Nephron progenitor cell (in vitro differentiated cells): ENCODE data around the gene RHBDL1.

Source experiments
- DNase-seq: peaks from one replicate; pipeline ENCODE4 v3.0.0; 2021
- H3K27ac Mint-ChIP-seq: 2 replicates; pipeline ENCODE4 v1.8.0; 2021; ENCODE audit warnings: mild to moderate bottlenecking, moderate library complexity, mixed read lengths
- H3K27me3 Mint-ChIP-seq: 2 replicates; pipeline ENCODE4 v1.8.0; 2021; ENCODE audit warnings: mild to moderate bottlenecking, low read depth, mixed read lengths; ENCODE audit not compliant: poor library complexity
- H3K36me3 Mint-ChIP-seq: 2 replicates; pipeline ENCODE4 v1.8.0; 2021; ENCODE audit warnings: low read depth, mixed read lengths
- H3K4me1 Mint-ChIP-seq: 2 replicates; pipeline ENCODE4 v1.8.0; 2021; ENCODE audit warnings: mixed read lengths
- H3K4me3 Mint-ChIP-seq: 2 replicates; pipeline ENCODE4 v1.8.0; 2021; ENCODE audit warnings: mild to moderate bottlenecking, moderate library complexity, mixed read lengths
- H3K9me3 Mint-ChIP-seq: 2 replicates; pipeline ENCODE4 v1.8.0; 2021; ENCODE audit warnings: mild to moderate bottlenecking, moderate library complexity, mixed read lengths
- TF ChIP-seq, protein P1 (sequence below): fragments of 200-600 bp; sonication (generic); IDR thresholded peaks from 2 replicates; pipeline ENCODE4 v1.5.0; 2021; ENCODE audit warnings: antibody characterized with exemption

RHBDL1 gene

GRCh38 chr16:674968-675883, at the start of gene RHBDL1:
RHBDL1 (plus strand) TSS chr16:675671; CDS start chr16:675791, 120 bp downstream.
- peak; percentile 52 for DNase-seq
- H3K27ac Mint-ChIP-seq, result no peak within 1 kb of the TSS
- peaks cover 18% of the 10 kb centered on the region for H3K27me3 Mint-ChIP-seq
- H3K9me3 Mint-ChIP-seq, result no peaks in the 10 kb centered on the region
- peaks cover 15% of the 10 kb centered on the region for H3K4me1 Mint-ChIP-seq
- H3K4me3 Mint-ChIP-seq, result peak within 1 kb of the TSS; percentile 58
- H3K36me3 Mint-ChIP-seq, result no peaks in the 10 kb centered on the region
- TF ChIP-seq, protein P1, sequence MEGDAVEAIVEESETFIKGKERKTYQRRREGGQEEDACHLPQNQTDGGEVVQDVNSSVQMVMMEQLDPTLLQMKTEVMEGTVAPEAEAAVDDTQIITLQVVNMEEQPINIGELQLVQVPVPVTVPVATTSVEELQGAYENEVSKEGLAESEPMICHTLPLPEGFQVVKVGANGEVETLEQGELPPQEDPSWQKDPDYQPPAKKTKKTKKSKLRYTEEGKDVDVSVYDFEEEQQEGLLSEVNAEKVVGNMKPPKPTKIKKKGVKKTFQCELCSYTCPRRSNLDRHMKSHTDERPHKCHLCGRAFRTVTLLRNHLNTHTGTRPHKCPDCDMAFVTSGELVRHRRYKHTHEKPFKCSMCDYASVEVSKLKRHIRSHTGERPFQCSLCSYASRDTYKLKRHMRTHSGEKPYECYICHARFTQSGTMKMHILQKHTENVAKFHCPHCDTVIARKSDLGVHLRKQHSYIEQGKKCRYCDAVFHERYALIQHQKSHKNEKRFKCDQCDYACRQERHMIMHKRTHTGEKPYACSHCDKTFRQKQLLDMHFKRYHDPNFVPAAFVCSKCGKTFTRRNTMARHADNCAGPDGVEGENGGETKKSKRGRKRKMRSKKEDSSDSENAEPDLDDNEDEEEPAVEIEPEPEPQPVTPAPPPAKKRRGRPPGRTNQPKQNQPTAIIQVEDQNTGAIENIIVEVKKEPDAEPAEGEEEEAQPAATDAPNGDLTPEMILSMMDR, result no peak

DNA sequence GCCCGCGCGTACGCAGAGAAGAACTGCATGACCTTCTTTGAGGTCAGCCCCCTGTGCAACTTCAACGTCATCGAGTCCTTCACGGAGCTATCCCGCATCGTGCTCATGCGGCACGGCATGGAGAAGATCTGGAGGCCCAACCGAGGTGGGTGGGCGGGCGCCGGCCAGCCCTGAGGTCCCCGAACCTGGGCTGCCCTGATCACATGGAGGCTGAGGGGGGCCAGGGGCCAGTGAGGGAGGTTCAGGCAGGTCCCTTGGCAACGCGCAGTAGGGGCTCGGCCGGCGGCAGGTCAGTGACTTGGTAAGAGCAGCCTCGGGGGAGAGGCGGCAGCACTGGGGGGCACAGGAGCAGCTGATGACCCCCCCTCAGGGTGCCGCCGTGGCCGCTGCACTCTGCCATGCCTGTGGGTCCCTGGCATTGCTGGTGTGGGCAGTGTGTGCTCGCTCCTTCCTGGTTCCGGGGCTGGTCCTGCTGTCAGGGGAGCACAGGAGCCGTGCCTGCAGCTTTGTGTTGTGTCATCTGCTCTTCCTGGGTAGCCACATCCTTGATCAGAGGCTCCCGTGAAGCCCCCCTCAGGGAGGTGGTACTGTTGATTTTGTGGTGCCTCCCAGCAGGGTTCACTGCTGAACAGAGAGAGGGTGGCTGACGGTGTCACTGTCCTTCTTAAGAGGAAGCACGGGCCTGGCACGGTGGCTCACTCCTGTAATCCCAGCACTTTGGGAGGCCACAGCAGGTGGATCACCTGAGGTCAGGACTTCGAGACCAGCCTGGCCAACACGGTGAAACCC, 49.3 kb upstream of the RHBDL1 start:
- Mint-ChIP-seq H3K9me3 (no peaks in the 10 kb centered on the region), H3K27ac (peak overlapping the region; percentile 77), H3K36me3 (peaks cover 11% of the 10 kb centered on the region), H3K4me1 (peaks cover 78% of the 10 kb centered on the region), H3K4me3 (no peak overlapping the region), H3K27me3 (peaks cover 3% of the 10 kb centered on the region)
- no peak for DNase-seq
- TF ChIP-seq, protein P1, result no peak

DNA sequence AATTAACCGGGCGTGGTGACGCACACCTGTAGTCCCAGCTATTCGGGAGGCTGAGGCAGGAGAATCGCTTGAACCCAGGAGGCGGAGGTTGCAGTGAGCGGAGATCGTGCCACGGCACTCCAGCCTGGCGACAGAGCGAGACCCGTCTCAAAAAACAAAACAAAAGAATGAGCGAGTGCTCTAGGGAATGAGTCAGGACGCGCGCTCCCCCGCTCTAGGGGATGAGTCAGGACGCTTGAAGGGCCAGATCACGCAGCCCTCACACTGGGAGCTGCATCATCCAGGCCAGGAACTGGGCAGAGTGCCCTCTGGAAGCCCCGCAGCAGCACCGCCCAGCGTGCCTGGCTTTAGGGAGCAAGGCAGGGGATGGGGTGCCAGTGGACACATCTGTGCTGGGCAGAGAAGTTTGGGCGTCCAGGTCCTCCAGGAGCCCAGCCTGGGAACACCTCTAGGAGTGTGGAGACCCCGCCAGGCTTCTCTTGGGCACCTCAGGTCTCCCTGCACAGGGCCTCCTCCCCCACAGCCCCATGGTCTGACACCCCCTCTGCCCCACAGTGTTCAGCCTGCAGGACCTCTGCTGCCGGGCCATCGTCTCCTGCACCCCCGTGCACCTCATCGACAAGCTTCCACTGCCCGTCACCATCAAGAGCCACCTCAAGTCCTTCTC, 48.6 kb upstream of the RHBDL1 start:
- Mint-ChIP-seq H3K27ac (peak overlapping the region; percentile 77), H3K36me3 (peaks cover 11% of the 10 kb centered on the region), H3K4me1 (peaks cover 70% of the 10 kb centered on the region), H3K27me3 (peaks cover 3% of the 10 kb centered on the region), H3K9me3 (no peaks in the 10 kb centered on the region), H3K4me3 (no peak overlapping the region)
- no peak for DNase-seq
- TF ChIP-seq, protein P1, result no peak

DNA sequence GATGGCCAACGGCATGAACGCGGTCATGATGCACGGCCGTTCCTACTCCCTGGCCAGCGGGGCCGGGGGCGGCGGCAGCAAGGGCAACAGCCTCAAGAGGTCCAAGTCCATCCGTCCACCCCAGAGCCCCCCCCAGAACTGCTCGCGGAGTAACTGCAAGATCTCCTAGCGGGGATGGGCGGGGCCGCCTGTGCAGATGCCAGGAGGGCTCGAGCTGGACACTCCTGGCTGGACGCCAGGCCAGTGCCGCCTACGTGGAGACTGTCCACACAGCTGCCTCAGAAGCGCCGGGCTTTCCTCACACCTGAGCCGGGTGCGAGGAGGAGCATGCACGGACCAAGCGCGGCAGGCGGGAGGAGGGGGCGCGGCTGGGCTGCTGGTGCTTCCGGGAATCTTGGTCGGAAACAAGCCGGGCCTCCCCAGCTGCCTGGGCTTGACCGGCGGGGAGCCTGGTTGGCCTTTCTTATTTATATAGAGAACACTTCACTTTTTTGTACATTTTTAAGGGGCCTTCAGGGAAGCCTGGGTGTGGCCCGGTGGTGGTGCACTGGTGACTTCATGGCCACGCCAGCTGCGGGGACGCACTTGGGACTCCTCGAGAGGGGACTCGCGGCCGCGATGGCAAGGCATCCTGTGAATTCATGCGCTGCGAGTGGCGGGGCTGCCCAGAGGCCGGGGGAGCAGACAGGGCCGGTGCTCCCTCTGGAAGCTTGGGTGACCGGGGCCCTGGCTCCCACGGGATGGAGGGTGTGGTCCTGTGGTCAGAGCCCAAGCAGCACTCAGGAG, 47.8 kb upstream of the RHBDL1 start:
- TF ChIP-seq, protein P1, result no peak
- peaks cover 11% of the 10 kb centered on the region for H3K36me3 Mint-ChIP-seq
- peak overlapping the region; percentile 54 for H3K4me3 Mint-ChIP-seq
- DNase-seq, result no peak
- no peaks in the 10 kb centered on the region for H3K9me3 Mint-ChIP-seq
- peaks cover 63% of the 10 kb centered on the region for H3K4me1 Mint-ChIP-seq
- peak overlapping the region; percentile 64 for H3K27ac Mint-ChIP-seq
- H3K27me3 Mint-ChIP-seq, result peaks cover 3% of the 10 kb centered on the region

- peaks cover 3% of the 10 kb centered on the region for H3K27me3 Mint-ChIP-seq
- TF ChIP-seq, protein P1, result no peak
- DNase-seq, result no peak
- H3K4me3 Mint-ChIP-seq, result peak overlapping the region; percentile 79
- peaks cover 11% of the 10 kb centered on the region for H3K36me3 Mint-ChIP-seq
- no peaks in the 10 kb centered on the region for H3K9me3 Mint-ChIP-seq
- H3K27ac Mint-ChIP-seq, result peak overlapping the region; percentile 99
- peaks cover 56% of the 10 kb centered on the region for H3K4me1 Mint-ChIP-seq
These were observed 47.0 kb upstream of the RHBDL1 start for GRCh38 chr16:628321-629061.
